PFSK-1 (cell line): ENCODE data around the gene ABRACL.

Experiments
- FOXP2 ChIP-seq: optimal IDR thresholded peaks from 2 replicates; pipeline ENCODE3; 2011; ENCODE audit warnings: borderline replicate concordance, control low read depth, inconsistent platforms; ENCODE audit not compliant: insufficient read depth; ENCODE audit errors: extremely low read length, extremely low read depth
- POLR2AphosphoS5 ChIP-seq: IDR thresholded peaks from 2 replicates; pipeline ENCODE4 v1.6.1; 2012; ENCODE audit warnings: low read depth, mild to moderate bottlenecking, control low read depth, low read length, moderate library complexity
- SIN3A ChIP-seq: IDR thresholded peaks from 2 replicates; pipeline ENCODE4 v1.6.1; 2012; ENCODE audit warnings: mild to moderate bottlenecking, low read length, moderate library complexity, borderline replicate concordance; ENCODE audit not compliant: insufficient read depth
- TAF1 ChIP-seq: IDR thresholded peaks from 2 replicates; pipeline ENCODE4 v1.6.1; 2012; ENCODE audit warnings: low read length, control low read depth, borderline replicate concordance; ENCODE audit not compliant: insufficient read depth
- TF ChIP-seq, protein P1 (sequence below), 2 experiments: IDR thresholded peaks; 2 replicates each; pipeline versions ENCODE4 v1.6.1 to v1.8.0; 2011 to 2012; ENCODE audit warnings: low read depth in 2 of 2, low read length in 2 of 2, control low read depth in 1 of 2, inconsistent platforms in 1 of 2, mild to moderate bottlenecking in 1 of 2, moderate library complexity in 1 of 2; ENCODE audit not compliant: insufficient read depth in 1 of 2

The ABRACL gene

DNA sequence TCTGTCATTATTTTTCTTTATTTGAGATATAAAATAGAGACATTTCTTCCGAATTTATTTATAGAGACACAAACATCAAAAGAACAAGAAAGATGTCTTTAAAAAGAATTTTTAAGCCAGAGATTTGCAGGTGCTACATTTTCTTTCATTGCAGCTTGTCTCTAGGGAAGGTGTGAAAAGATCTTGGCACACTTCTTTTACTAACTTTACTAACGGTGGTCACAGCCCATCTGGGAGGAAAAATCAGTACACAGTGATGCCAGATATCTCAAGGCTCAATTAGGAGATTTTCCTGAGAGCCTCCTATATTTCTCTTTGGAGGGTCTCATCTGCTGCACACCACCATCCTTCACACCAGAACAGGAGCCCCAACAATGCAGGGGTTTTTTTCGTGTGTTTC, 29.5 kb downstream of the ABRACL start:
- TF ChIP-seq FOXP2, result no peak
- TF ChIP-seq SIN3A, result no peak
- no peak for TF ChIP-seq TAF1
- TF ChIP-seq POLR2AphosphoS5, result no peak
- TF ChIP-seq, protein P1, sequence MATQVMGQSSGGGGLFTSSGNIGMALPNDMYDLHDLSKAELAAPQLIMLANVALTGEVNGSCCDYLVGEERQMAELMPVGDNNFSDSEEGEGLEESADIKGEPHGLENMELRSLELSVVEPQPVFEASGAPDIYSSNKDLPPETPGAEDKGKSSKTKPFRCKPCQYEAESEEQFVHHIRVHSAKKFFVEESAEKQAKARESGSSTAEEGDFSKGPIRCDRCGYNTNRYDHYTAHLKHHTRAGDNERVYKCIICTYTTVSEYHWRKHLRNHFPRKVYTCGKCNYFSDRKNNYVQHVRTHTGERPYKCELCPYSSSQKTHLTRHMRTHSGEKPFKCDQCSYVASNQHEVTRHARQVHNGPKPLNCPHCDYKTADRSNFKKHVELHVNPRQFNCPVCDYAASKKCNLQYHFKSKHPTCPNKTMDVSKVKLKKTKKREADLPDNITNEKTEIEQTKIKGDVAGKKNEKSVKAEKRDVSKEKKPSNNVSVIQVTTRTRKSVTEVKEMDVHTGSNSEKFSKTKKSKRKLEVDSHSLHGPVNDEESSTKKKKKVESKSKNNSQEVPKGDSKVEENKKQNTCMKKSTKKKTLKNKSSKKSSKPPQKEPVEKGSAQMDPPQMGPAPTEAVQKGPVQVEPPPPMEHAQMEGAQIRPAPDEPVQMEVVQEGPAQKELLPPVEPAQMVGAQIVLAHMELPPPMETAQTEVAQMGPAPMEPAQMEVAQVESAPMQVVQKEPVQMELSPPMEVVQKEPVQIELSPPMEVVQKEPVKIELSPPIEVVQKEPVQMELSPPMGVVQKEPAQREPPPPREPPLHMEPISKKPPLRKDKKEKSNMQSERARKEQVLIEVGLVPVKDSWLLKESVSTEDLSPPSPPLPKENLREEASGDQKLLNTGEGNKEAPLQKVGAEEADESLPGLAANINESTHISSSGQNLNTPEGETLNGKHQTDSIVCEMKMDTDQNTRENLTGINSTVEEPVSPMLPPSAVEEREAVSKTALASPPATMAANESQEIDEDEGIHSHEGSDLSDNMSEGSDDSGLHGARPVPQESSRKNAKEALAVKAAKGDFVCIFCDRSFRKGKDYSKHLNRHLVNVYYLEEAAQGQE (IDR thresholded peaks at IDR 0.05; ENCODE audit: insufficient read depth in 1 of 2, low read depth in 2 of 2, low read length in 2 of 2), result no peak

DNA sequence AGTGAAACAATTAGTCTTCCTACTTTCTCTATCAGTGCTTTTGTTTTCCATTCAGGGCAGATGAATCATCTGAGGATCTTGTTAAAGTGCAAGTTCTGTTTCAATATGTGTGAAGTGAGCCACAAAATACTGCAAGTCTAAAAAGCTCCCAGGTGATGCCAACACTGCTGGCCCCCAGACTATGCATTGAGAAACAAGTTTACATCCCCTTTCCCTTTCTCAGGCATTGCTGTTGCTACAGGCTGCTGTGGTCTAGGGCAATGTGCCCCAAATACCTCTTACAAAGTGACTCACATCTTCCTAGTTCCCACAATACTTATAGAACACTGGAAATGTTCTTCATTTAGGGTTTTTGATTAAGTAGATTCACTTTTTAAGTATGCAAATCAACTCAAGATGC, 31.8 kb downstream of the ABRACL start:
- TF ChIP-seq TAF1 (no peak), FOXP2 (no peak), SIN3A (no peak), POLR2AphosphoS5 (no peak)
- TF ChIP-seq, protein P1 (IDR thresholded peaks at IDR 0.05; ENCODE audit: insufficient read depth in 1 of 2, low read depth in 2 of 2, low read length in 2 of 2), result no peak

DNA sequence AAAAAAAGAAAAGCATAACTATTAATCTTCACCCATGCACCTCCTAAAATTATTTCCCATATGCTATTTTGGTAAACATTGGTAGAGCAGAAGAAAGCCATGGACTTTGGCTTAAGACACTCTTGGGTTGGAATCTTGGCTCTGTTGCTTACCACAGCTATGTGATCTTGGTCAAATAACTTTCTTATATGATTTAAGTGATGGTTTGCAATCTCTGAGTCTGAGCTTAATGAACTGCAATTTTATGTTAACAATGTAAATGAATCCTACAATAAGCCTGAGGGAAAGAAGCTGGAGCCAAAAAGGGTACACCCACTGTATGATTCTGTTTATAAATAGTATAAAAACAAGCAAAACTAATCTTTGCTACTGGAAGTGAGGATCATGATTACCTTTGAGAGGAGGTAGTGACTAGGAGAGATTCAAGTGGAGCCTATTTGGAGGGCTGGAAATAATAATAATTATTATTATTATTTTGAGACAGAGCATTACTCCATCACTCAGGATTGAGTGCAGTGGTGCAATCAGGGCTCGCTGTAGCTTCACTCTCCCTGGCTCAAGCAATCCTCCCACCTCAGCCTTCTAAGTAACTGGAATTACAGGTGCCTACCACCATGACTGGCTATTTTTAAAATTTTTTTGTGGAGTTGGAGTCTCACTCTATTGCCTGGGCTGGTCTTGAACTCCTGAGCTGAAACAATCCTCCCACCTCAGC, 34.5 kb downstream of the ABRACL start:
- TF ChIP-seq SIN3A (no peak), TAF1 (no peak), POLR2AphosphoS5 (no peak), FOXP2 (no peak)
- TF ChIP-seq, protein P1 (IDR thresholded peaks at IDR 0.05; ENCODE audit: insufficient read depth in 1 of 2, low read depth in 2 of 2, low read length in 2 of 2), result no peak

DNA sequence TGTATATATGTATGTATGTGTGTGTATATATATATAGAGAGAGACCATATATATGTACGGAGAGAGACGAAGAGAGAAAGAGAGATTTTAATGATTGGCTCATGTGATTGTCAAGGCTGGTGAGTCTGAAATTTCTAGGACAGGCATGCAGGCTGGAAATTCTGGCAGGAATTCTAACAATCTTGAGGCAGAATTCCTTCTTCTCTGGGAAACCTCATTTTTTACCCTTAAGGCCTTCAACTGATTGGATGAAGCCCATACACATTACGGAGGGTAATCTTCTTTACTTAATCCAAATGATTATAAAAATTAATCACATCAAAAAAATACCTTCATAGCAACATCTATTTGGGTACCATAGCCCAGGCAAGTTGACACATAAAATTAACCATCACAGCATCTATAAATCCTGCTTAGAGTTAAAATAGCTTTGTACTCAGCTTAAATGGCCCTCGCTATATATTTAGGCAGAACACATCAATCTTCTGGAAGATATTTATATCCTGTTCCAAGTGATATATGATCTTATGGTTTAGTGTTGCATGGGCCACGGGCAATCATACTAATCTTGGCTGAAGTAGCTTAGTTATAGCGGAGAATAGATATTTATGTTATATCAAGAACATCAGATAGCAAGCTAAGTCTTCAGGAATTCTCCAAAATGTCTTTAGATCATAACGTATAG, 36.6 kb downstream of the ABRACL start:
- TF ChIP-seq, protein P1 (IDR thresholded peaks at IDR 0.05; ENCODE audit: insufficient read depth in 1 of 2, low read depth in 2 of 2, low read length in 2 of 2), result no peak
- TF ChIP-seq SIN3A (no peak), TAF1 (no peak)
